Osteoblast (primary cell): Measurements from ENCODE around the gene ZNF681. TPM values are rescaled to one million over a fixed set of nuclear protein-coding genes. Genes with fewer than 3 reads are reported as not detected.

Experiments used
- DNase-seq: peaks from one replicate; pipeline ENCODE4 v3.0.0; 2011; ENCODE audit warnings: low spot score, mixed read lengths; ENCODE audit not compliant: insufficient read length; ENCODE audit errors: missing footprints
- H2AFZ ChIP-seq: 2 replicates; pipeline ENCODE4 v1.6.0; 2011; ENCODE audit warnings: mild to moderate bottlenecking, low read length
- H3K27ac ChIP-seq: 2 replicates; pipeline ENCODE4 v1.5.1; 2011; ENCODE audit warnings: mild to moderate bottlenecking, low read depth, low read length, moderate library complexity
- H3K27me3 ChIP-seq: 2 replicates; pipeline ENCODE4 v1.6.0; 2012; ENCODE audit warnings: mild to moderate bottlenecking, control low read depth, inconsistent platforms, low read length, moderate library complexity; ENCODE audit not compliant: insufficient read depth
- H3K36me3 ChIP-seq: 2 replicates; pipeline ENCODE4 v1.5.1; 2011; ENCODE audit warnings: mild to moderate bottlenecking, low read length, control low read depth, moderate library complexity; ENCODE audit not compliant: insufficient read depth
- H3K4me1 ChIP-seq: 2 replicates; pipeline ENCODE4 v1.5.1; 2011; ENCODE audit warnings: mild to moderate bottlenecking, low read length, control low read depth, moderate library complexity; ENCODE audit not compliant: insufficient read depth
- H3K4me2 ChIP-seq: 2 replicates; pipeline ENCODE4 v1.6.0; 2011; ENCODE audit warnings: mild to moderate bottlenecking, low read length; ENCODE audit not compliant: insufficient read depth
- H3K4me3 ChIP-seq: fragments of 200-600 bp; sonication (generic); 3 replicates; pipeline ENCODE4 v1.5.1; 2012; ENCODE audit warnings: mild to moderate bottlenecking, low read length, inconsistent platforms; ENCODE audit not compliant: insufficient read depth
- H3K79me2 ChIP-seq: 2 replicates; pipeline ENCODE4 v1.6.0; 2012; ENCODE audit warnings: mild to moderate bottlenecking, low read length, control low read depth, inconsistent platforms; ENCODE audit not compliant: insufficient read depth
- H3K9me3 ChIP-seq: 2 replicates; pipeline ENCODE4 v1.5.1; 2011; ENCODE audit warnings: low read depth, low read length, control low read depth
- H4K20me1 ChIP-seq: 2 replicates; pipeline ENCODE4 v1.6.0; 2012; ENCODE audit warnings: mild to moderate bottlenecking, low read length, control low read depth; ENCODE audit not compliant: insufficient read depth
- total RNA-seq: library from RNA; depleted of rRNA; stranded (reverse); fragments of >200 nt; gene quantifications from 2 replicates; pipeline ENCODE4 v1.2.3, GENCODE V29; 2012
- TF ChIP-seq, protein P1 (sequence below): IDR thresholded peaks from 2 replicates; pipeline ENCODE4 v1.5.1; 2011; ENCODE audit warnings: mild to moderate bottlenecking, low read depth, low read length, moderate library complexity; ENCODE audit errors: extremely low read depth

Gene ZNF681
- total RNA-seq, result 0.36 and 0.88 TPM in 2 replicates

DNA sequence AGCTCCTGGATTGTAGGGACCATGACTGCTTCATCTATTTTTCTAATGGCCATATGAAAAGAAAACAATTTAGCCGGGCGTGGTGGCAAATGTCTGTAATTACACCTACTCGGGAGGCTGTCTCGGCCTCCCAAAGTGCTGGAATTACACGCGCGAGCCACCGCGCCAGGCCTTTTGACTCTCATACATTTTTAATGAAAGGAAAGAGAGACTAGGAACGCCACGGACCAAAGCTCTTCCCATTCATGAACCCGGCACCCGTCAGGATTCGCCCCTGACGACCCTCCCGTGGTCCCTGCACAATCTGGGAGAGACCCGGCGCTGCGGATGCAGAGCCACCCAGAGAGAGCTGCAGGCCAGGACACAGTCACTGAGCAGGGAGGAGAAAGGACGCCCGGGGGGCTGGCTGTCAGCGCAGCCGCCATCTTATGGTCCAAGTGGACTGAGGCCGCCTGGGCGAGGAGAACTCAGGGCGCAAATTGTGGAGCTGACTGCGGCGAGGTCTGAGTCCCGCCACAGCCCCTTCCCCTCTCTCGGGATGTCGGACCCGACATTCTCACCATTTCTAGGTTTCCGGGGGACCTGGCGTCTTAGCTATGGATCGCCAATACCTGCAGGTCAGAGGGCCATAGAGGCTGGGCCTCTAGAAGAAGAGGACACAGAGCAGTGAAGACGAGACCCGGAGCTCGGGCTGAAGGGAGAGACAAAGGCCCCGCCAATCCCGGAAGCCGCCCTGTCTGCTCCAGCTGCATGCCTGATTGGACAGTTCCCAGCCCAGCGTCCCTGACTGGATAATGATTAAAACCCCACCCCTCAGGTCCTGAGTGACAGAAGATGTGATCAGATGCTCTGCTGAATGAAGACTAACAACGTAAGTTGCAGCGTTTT, at the start of gene ZNF681:
ZNF681 (minus strand) TSS at position 705 of the 888 bp plus-strand sequence; CDS start at position 563, 142 bp downstream.
- H3K4me1 ChIP-seq, result peaks cover 3% of the 10 kb centered on the region
- peak within 1 kb of the TSS; percentile 98 for H2AFZ ChIP-seq
- H3K4me2 ChIP-seq, result peak within 1 kb of the TSS; percentile 81
- no peaks in the 10 kb centered on the region for H3K9me3 ChIP-seq
- H3K27me3 ChIP-seq, result no peaks in the 10 kb centered on the region
- H3K79me2 ChIP-seq, result no peaks in the 10 kb centered on the region
- TF ChIP-seq, protein P1, sequence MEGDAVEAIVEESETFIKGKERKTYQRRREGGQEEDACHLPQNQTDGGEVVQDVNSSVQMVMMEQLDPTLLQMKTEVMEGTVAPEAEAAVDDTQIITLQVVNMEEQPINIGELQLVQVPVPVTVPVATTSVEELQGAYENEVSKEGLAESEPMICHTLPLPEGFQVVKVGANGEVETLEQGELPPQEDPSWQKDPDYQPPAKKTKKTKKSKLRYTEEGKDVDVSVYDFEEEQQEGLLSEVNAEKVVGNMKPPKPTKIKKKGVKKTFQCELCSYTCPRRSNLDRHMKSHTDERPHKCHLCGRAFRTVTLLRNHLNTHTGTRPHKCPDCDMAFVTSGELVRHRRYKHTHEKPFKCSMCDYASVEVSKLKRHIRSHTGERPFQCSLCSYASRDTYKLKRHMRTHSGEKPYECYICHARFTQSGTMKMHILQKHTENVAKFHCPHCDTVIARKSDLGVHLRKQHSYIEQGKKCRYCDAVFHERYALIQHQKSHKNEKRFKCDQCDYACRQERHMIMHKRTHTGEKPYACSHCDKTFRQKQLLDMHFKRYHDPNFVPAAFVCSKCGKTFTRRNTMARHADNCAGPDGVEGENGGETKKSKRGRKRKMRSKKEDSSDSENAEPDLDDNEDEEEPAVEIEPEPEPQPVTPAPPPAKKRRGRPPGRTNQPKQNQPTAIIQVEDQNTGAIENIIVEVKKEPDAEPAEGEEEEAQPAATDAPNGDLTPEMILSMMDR, result no peak
- peak; percentile 94 for DNase-seq
- H3K4me3 ChIP-seq, result peak within 1 kb of the TSS; percentile 81
- no peaks in the 10 kb centered on the region for H3K36me3 ChIP-seq
- H4K20me1 ChIP-seq, result no peaks in the 10 kb centered on the region
- peak within 1 kb of the TSS; percentile 67 for H3K27ac ChIP-seq

- no peak overlapping the region for H2AFZ ChIP-seq
- DNase-seq, result no peak
- H3K27me3 ChIP-seq, result no peaks in the 10 kb centered on the region
- H4K20me1 ChIP-seq, result no peaks in the 10 kb centered on the region
- no peak overlapping the region for H3K4me2 ChIP-seq
- H3K4me3 ChIP-seq, result no peak overlapping the region
- TF ChIP-seq, protein P1, result no peak
- no peaks in the 10 kb centered on the region for H3K9me3 ChIP-seq
- H3K79me2 ChIP-seq, result no peaks in the 10 kb centered on the region
- H3K4me1 ChIP-seq, result no peaks in the 10 kb centered on the region
- H3K27ac ChIP-seq, result no peak overlapping the region
- no peaks in the 10 kb centered on the region for H3K36me3 ChIP-seq
These were observed 46.0 kb upstream of the ZNF681 start for GRCh38 chr19:23804676-23805075.

- DNase-seq, result no peak
- H3K4me2 ChIP-seq, result no peak overlapping the region
- TF ChIP-seq, protein P1, result no peak
- no peaks in the 10 kb centered on the region for H3K9me3 ChIP-seq
- no peaks in the 10 kb centered on the region for H4K20me1 ChIP-seq
- H3K4me3 ChIP-seq, result no peak overlapping the region
- no peaks in the 10 kb centered on the region for H3K36me3 ChIP-seq
- H3K27ac ChIP-seq, result no peak overlapping the region
- no peaks in the 10 kb centered on the region for H3K27me3 ChIP-seq
- no peaks in the 10 kb centered on the region for H3K4me1 ChIP-seq
- no peaks in the 10 kb centered on the region for H3K79me2 ChIP-seq
- no peak overlapping the region for H2AFZ ChIP-seq
These were observed 43.6 kb upstream of the ZNF681 start for GRCh38 chr19:23802290-23802689.

- Histone ChIP-seq H3K27ac (no peak overlapping the region), H3K9me3 (no peaks in the 10 kb centered on the region), H3K4me1 (no peaks in the 10 kb centered on the region), H2AFZ (no peak overlapping the region), H3K4me3 (no peak overlapping the region), H3K27me3 (no peaks in the 10 kb centered on the region), H3K36me3 (no peaks in the 10 kb centered on the region), H4K20me1 (no peaks in the 10 kb centered on the region), H3K79me2 (no peaks in the 10 kb centered on the region), H3K4me2 (no peak overlapping the region)
- DNase-seq, result no peak
- TF ChIP-seq, protein P1, result no peak
These were observed 43.1 kb upstream of the ZNF681 start for GRCh38 chr19:23801803-23802202.
